HepG2 (cell line): ENCODE data around the gene PAPSS2. TPM values are rescaled to one million over a fixed set of nuclear protein-coding genes. Genes with fewer than 3 reads are reported as not detected.

Source experiments
- ATAC-seq: fragments of 200-7000 bp; cut with Tn5 transposase; 3 replicates; pipeline ENCODE4 v1.9.1; 2020; ENCODE audit warnings: mild to moderate bottlenecking, moderate library complexity
- BruUV-seq: library from RNA; stranded (reverse); fragments of 400-500 nt; replicated peaks from 2 replicates; lab custom pipeline; 2021; lab: Mats Ljungman, UMichigan
- CTCF ChIA-PET: fragments of 300-600 bp; formaldehyde crosslinking; extraction: SDS; loops from one replicate; lab custom pipeline; 2021; ENCODE audit warnings: low total read pairs, inconsistent platforms, low intra/inter-chr PET ratio; lab: Yijun Ruan, JAX
- POLR2A ChIA-PET: fragments of 350-600 bp; sonication (Branson Sonifier 250); formaldehyde crosslinking; loops from one replicate; lab custom pipeline; 2020; ENCODE audit warnings: antibody characterized with exemption, inconsistent platforms; lab: Yijun Ruan, JAX
- DNase-seq: peaks from one replicate; pipeline ENCODE4 v3.0.0-alpha.2; 2015; ENCODE audit warnings: low spot score
- FAIRE-seq: peaks from 3 replicates; lab custom pipeline; 2011; peaks lifted over from hg19 to GRCh38; lab: Jason Lieb, UNC
- H2AFZ ChIP-seq: one replicate; pipeline ENCODE4 v1.6.1; 2011; ENCODE audit warnings: low read length, inconsistent platforms
- H3K27ac ChIP-seq: fragments of 300-600 bp; 3 replicates; pipeline ENCODE4 v1.8.0; 2011; ENCODE audit warnings: mixed run types, mild to moderate bottlenecking, mixed read lengths, low read length, inconsistent platforms; ENCODE audit not compliant: insufficient read depth; ENCODE audit errors: extremely low read length
- H3K27me3 ChIP-seq, 2 experiments: fragments of 200-600 bp in 1 of 2; 2 replicates in 1 of 2; 3 replicates in 1 of 2; pipeline versions ENCODE4 v1.6.0 to v1.8.0; 2011; ENCODE audit warnings: low read length in 2 of 2, mild to moderate bottlenecking in 2 of 2, moderate library complexity in 2 of 2, inconsistent platforms in 1 of 2; ENCODE audit not compliant: insufficient read depth in 2 of 2, control insufficient read depth in 1 of 2
- H3K36me3 ChIP-seq, 2 experiments: fragments of 200-600 bp in 1 of 2; replicated peaks in 1 of 2; 2 replicates in 1 of 2; 3 replicates in 1 of 2; pipeline versions ENCODE4 v1.5.1 to v1.8.0; 2011; ENCODE audit warnings: low read length in 2 of 2, inconsistent platforms in 1 of 2; ENCODE audit not compliant: insufficient read depth in 2 of 2, control insufficient read depth in 1 of 2
- H3K4me1 ChIP-seq: 2 replicates; pipeline ENCODE4 v1.5.1; 2012; ENCODE audit warnings: low read length, inconsistent platforms; ENCODE audit not compliant: insufficient read depth
- H3K4me2 ChIP-seq: 2 replicates; pipeline ENCODE4 v1.6.0; 2011; ENCODE audit warnings: low read depth, low read length, inconsistent platforms
- H3K4me3 ChIP-seq, 3 experiments: fragments of 200-600 bp in 1 of 3; sonication (generic), shearing (Covaris generic) in 1 of 3; replicated peaks in 1 of 3; 2 replicates each; pipeline ENCODE4 v1.5.1; 2011 to 2016; ENCODE audit warnings: low read length in 3 of 3, inconsistent platforms in 2 of 3, low read depth in 2 of 3, mild to moderate bottlenecking in 2 of 3, control low read depth in 1 of 3, mixed read lengths in 1 of 3; ENCODE audit not compliant: insufficient read depth in 1 of 3
- H3K79me2 ChIP-seq: one replicate; pipeline ENCODE4 v1.6.1; 2011; ENCODE audit warnings: low read length, inconsistent platforms; ENCODE audit not compliant: insufficient read depth
- H3K9ac ChIP-seq: 2 replicates; pipeline ENCODE4 v1.6.0; 2011; ENCODE audit warnings: mild to moderate bottlenecking, low read depth, low read length, inconsistent platforms; ENCODE audit not compliant: insufficient read depth
- H3K9me3 ChIP-seq: 2 replicates; pipeline ENCODE4 v1.5.1; 2012; ENCODE audit warnings: mild to moderate bottlenecking, low read length
- H4K20me1 ChIP-seq: 2 replicates; pipeline ENCODE4 v1.6.0; 2011; ENCODE audit warnings: inconsistent platforms, mild to moderate bottlenecking, low read length, moderate library complexity; ENCODE audit not compliant: insufficient read depth
- CEBPB ChIP-seq: IDR thresholded peaks from 2 replicates; pipeline ENCODE4 v1.6.1; 2011; ENCODE audit warnings: low read depth, low read length, improper control_type of control experiment, borderline replicate concordance
- CENPT ChIP-seq: sonication (generic); formaldehyde crosslinking; IDR thresholded peaks from 2 replicates; pipeline ENCODE4 v1.8.0; 2022; ENCODE audit warnings: low read depth, mild to moderate bottlenecking, moderate library complexity, missing genetic modification reagents
- MAX ChIP-seq: IDR thresholded peaks from 2 replicates; pipeline ENCODE4 v1.6.1; 2012; ENCODE audit warnings: inconsistent platforms
- MYPOP ChIP-seq: sonication (generic); formaldehyde crosslinking; IDR thresholded peaks from 2 replicates; pipeline ENCODE4 v1.8.1; 2023; ENCODE audit warnings: mild to moderate bottlenecking, moderate library complexity, missing genetic modification reagents
- NFRKB ChIP-seq: fragments of 450-650 bp; IDR thresholded peaks from 2 replicates; pipeline ENCODE4 v1.6.1; 2017
- ZNF234 ChIP-seq: sonication (generic); formaldehyde crosslinking; conservative IDR thresholded peaks from 2 replicates; pipeline ENCODE4 v1.5.1; 2020; ENCODE audit warnings: mild to moderate bottlenecking, missing genetic modification reagents
- ZNF652 ChIP-seq: IDR thresholded peaks from 2 replicates; pipeline ENCODE4 v1.6.1; 2016; ENCODE audit warnings: low read depth, borderline replicate concordance
- WGBS: methylation state at CpG from one replicate; pipeline ENCODE4 v1.1.6; 2017; ENCODE audit warnings: low lambda C conversion rate; 5-methylcytosine and 5-hydroxymethylcytosine counted together
- in situ Hi-C: cut with HindIII; loops from 2 replicates; pipeline ENCODE4 v1.10.0; 2017; ENCODE audit warnings: low pct_unique_long_range_greater_than_20kb; ENCODE audit not compliant: extremely low pct_ligation_motif_present
- intact Hi-C: fragments of 100-400 bp; cut with micrococcal nuclease; formaldehyde crosslinking; loops from one replicate; pipeline ENCODE4 v1.10.0; 2022; ENCODE audit not compliant: unreplicated experiment
- polyA plus RNA-seq, 8 experiments: library from polyadenylated mRNA; depleted of rRNA in 3 of 8; stranded (reverse) in 7 of 8; unstranded in 1 of 8; fragments of >200 nt; fragmentation: Illumina TruSeq in 4 of 8; extraction: Trizol in 4 of 8; gene quantifications; 2 replicates each; pipeline versions ENCODE4 v1.2.1 to v1.2.3, GENCODE V29; 2011 to 2016; ENCODE audit warnings: low read depth in 4 of 8, missing spikeins in 1 of 8, mixed read lengths in 1 of 8; ENCODE audit not compliant: insufficient read depth in 1 of 8
- total RNA-seq, 5 experiments: library from RNA; depleted of rRNA; stranded (reverse); fragments of >200 nt; fragmentation: Illumina TruSeq; extraction: Trizol; gene quantifications; 2 replicates each; pipeline ENCODE4 v1.2.3, GENCODE V29; 2016; ENCODE audit warnings: low read depth in 1 of 5

The PAPSS2 gene
- total and polyA plus RNA-seq, 2 of the 13 experiments (the other 11 are each of a cell fraction or from before 2014, with no cell fraction given), result 0.11 to 0.12 TPM

- TF ChIP-seq MYPOP (CRISPR knock-in tag) (no peak), MAX (0 out of 2 replicates have a peak, but pooled peaks have one; percentile 19), ZNF652 (no peak), CENPT (no peak), NFRKB (no peak)
These were observed 24.0 kb upstream of the PAPSS2 start (continued) for GRCh38 chr10:87635498-87636312.

- no peak overlapping the region for H3K27ac ChIP-seq
- H3K27me3 ChIP-seq, result no peaks in the 10 kb centered on the region
- 0 out of 2 replicates have a peak, but pooled peaks cover 3% of the 10 kb centered on the region for H3K9me3 ChIP-seq
- intact Hi-C loops (no loop called here), in situ Hi-C loops (no loop called here)
- DNase-seq (no peak), FAIRE-seq (no peak), ATAC-seq (no peak)
- BruUV-seq, result no TSS peak
- CTCF ChIA-PET, result no interaction called here
- WGBS, result 73% methylated on average over 3 of the region's 3 CpGs
- no peaks in the 10 kb centered on the region for H3K79me2 ChIP-seq
- H4K20me1 ChIP-seq, result no peaks in the 10 kb centered on the region
- peak overlapping the region; percentile 63; the same call in 1 of the 2 replicates for H3K4me2 ChIP-seq
- no peak overlapping the region for H3K4me3 ChIP-seq
- POLR2A ChIA-PET, result no interaction called here
- H3K4me1 ChIP-seq, result peaks cover 19% of the 10 kb centered on the region
- TF ChIP-seq CEBPB, result peak; percentile 5; the same call in 1 of the 2 replicates
- no peak for TF ChIP-seq ZNF234 (CRISPR knock-in tag)
- H3K36me3 ChIP-seq, result no peaks in the 10 kb centered on the region
- H3K9ac ChIP-seq, result no peak overlapping the region
- no peak overlapping the region for H2AFZ ChIP-seq
These were observed 23.3 kb upstream of the PAPSS2 start for GRCh38 chr10:87636313-87636915.
